HS-27A (cell line): ENCODE results near the gene MIA2.
"Not testable (repeated sequence)": the region's sequence is repeated elsewhere in the genome, so short reads cannot be mapped to it uniquely, and the experiment has no call there.

Source experiments
- DNase-seq: peaks from one replicate; pipeline ENCODE4 v3.0.0-alpha.2; 2012; ENCODE audit warnings: low read depth, missing footprints

MIA2 gene, protein sequence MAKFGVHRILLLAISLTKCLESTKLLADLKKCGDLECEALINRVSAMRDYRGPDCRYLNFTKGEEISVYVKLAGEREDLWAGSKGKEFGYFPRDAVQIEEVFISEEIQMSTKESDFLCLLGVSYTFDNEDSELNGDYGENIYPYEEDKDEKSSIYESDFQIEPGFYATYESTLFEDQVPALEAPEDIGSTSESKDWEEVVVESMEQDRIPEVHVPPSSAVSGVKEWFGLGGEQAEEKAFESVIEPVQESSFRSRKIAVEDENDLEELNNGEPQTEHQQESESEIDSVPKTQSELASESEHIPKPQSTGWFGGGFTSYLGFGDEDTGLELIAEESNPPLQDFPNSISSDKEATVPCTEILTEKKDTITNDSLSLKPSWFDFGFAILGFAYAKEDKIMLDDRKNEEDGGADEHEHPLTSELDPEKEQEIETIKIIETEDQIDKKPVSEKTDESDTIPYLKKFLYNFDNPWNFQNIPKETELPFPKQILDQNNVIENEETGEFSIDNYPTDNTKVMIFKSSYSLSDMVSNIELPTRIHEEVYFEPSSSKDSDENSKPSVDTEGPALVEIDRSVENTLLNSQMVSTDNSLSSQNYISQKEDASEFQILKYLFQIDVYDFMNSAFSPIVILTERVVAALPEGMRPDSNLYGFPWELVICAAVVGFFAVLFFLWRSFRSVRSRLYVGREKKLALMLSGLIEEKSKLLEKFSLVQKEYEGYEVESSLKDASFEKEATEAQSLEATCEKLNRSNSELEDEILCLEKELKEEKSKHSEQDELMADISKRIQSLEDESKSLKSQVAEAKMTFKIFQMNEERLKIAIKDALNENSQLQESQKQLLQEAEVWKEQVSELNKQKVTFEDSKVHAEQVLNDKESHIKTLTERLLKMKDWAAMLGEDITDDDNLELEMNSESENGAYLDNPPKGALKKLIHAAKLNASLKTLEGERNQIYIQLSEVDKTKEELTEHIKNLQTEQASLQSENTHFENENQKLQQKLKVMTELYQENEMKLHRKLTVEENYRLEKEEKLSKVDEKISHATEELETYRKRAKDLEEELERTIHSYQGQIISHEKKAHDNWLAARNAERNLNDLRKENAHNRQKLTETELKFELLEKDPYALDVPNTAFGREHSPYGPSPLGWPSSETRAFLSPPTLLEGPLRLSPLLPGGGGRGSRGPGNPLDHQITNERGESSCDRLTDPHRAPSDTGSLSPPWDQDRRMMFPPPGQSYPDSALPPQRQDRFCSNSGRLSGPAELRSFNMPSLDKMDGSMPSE (N-terminal part only)

DNA sequence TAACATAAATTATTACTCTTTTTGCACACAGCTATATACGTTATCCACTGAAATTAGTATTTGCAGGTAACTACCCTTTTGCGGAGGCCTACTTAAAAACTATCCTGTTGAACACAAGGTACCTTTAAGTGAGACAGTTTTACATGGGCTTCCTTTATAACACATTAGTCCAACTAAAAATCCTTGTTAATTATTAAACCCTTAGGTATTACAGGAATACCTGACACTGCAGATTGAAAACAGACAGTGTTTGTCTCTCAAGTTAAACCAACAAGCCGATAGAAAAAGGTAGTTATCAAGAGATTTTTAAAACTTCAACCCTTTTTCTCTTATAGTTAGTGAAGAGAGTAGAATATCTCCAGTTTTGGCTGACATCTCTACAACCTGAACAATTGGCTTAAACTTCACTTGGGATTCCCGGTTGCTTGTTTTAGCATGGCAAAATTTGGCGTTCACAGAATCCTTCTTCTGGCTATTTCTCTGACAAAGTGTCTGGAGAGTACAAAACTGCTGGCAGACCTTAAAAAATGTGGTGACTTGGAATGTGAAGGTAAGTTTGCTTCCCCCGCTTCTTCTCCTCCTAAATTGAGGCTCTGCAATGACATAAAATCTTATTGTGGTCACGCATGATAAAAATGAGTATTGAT lies at the start of gene MIA2:
Gene MIA2 (plus strand): TSS at position 236 of the 647 bp plus-strand sequence. CDS start 200 bp downstream, at position 436.
- DNase-seq = no peak

DNA sequence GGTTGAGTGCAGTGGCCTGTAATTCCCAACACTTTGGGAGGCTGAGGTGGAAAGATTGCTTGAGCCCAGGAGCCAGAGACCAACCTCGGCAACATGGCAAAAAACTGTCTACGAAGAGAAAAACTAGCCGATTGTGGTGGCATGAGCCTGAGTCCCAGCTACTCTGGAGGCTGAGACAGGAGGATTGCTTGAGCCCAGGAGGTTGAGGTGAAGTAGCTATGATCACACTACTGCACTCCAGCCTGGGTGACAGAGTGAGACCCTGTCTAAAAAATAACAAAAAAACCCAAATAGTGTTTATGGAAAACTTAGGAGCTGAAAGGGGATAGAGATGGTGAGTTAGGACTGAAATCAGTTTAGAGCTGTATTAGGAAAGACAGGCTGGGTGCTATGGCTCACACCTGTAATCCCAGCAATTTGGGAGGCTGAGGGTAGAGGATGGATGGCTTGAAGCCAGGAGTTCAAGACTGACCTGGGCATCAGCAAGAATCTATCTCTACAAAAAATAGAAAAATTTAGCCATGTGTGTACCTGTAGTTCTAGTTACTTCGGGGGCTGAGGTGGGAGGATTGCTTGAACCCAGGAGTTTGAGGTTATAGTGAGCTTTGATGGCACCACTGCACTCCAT lies 49.0 kb upstream of the MIA2 start:
- DNase-seq = no peak

DNA sequence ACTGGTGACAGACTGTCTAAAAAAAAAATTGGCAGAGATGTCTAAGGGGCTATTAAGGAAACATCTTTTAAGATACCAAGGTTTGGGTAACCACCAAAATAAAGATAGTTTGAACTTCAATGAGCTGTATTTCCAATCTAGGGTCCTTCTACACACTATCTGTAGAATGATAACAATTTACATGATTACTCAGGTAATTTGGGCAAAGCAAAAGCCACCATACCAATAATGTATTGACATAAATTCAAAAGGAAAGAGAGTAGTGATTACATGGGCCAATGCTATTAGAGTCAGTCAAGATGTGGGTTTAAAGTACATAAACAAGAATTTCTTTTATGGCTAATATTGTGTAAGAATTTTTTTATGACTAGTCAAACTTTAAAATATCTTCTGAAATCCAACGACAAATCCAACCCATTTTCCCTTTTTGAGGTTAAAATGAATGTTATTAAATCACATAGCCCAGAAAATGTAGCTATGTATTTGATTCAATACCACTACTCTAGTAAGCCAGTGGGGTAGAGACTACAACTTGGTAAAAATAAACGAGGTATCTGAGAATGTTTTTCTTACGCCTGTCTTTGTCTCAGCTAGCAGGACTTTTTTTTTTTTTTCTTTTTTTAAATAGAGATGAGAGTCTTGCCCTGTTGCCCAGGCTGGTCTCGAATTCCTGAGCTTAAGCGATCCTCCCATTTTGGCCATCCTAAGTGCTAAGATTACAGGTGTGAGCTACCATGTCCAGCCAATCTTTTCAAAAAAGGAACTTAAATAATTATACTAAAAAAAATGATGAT lies 48.3 kb upstream of the MIA2 start:
- DNase-seq = no peak

DNA sequence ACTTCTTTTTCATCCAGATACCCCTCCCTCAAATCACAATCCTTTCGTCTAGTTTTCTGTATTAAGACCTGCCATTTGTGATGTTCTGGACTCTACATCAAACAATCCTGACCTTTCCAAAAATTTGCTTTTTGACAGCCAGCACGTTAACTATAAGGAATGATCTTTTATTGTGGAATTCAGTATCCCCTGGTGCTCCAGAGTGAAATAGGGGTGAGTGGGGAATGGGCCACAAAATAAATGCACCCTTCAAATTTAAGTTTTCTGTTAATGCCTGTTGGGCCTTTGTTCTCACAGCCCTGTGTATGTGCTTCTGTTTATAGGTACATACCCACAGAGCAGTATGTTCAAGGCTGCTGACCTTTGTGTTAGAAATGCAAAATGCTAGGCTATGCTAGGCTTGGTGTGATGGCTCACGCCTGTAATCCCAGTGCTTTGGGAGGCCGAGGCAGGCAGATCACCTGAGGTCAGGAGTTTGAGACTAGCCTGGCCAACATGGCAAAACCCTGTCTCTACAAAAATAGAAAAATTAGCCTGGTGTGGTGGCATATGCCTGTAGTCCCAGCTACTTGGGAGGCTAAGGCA lies 46.7 kb upstream of the MIA2 start:
- no peak for DNase-seq

DNA sequence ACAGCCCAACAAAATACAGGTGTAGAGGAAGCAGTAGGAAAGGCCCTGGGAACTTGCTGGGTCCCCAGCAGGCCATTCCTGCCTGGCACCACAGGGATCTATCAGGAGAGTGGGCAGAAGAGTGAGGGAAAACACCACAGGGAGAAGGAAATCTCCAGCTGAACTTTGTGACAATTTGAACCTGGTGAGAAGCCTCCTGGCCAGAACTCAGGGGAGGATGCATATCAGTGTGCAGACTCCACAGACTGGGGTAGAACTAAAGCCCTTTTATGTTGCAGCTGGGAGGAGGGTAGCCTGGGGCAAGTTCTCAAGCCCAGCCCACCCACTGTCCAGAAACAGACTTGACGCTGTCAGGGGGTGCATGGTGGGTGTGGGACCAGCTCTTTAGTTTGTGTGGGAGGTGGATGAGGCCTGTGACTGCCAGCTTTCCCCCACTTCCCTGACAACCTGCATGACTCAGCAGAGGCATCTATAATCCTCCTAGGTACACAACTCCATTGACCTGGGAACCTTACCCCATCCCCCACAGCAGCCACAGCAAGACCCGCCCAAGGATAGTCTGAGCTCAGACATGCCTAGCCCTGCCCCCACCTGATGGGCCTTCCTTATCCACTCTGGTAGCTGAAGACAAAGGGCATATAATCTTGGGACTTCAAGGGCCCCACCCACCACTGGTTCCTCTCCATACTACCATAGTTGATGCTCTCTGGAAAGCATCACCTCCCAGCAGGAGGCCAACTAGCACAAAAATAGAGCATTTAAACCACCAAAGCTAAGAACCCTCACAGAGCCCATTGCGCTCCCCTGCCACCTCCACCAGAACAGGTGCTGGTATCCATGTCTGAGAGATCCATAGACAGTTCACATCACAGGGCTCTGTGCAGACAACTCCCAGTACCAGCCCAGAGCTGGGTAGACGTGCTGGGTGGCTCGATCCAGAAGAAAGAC lies 29.8 kb upstream of the MIA2 start:
- no peak for DNase-seq

DNA sequence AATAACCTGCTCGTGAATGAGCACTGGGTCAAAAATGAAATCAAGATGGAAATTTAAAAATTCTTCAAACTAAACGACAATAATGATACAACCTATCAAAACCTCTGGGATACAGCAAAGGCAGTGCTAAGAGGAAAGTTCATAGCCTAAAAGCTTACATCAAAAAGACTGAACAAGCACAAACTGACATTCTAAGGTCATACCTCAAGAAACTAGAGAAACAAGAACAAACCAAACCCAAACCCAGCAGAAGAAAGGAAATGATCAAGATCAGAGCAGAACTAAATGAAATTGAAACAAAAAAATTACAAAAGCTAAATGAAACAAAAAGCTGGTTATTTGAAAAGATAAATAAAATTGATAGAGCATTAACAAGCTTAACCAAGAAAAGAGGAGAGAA lies 26.3 kb upstream of the MIA2 start:
- DNase-seq = not testable (repeated sequence)

DNA sequence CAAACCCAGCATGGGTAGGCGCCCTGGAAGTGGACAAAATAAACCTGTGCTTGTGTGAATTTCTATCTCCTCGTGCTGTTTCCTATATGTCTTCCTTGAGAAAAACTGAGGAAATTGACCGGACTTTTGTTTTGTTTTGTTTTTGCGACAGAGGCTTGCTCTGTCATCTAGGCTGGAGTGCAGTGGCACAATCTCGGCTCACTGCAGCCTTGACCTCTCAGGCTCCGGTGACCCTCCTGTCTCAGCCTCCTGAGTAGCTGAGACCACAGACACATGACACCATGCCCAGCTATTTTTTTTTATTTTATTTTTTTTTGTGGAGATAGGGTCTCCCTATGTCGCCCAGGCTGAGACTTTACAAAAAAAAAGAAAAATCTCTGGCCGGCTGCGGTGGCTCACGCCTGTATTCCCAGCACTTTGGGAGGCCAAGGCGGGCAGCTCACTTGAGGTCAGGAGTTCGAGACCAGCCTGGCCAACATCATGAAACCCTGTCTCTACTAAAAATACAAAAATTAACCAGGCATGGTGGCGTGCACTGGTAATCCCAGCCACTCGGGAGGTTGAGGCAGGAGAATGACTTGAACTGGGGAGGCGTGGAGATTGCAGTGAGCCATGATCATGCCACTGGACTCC lies 22.5 kb upstream of the MIA2 start:
- no peak for DNase-seq

DNA sequence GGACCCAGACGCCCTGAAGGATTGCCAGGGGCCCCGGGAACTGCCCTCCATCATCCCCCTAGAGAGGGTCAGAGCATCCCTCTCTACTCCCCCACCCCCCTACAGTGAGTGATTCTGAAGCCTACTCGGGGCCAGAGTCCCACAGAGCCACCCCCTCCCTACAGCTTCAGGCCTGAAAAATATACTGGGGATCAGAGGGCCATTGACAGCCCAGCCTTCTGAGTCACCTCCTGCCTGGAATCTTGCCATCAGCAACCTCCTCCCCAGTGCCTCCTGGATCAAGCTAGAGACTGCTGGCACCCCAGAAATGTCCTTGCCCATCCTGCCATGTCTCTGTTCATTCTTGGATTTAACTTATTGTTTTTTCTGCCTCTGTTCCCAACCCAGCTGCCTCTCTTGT lies 21.7 kb upstream of the MIA2 start:
- no peak for DNase-seq

DNA sequence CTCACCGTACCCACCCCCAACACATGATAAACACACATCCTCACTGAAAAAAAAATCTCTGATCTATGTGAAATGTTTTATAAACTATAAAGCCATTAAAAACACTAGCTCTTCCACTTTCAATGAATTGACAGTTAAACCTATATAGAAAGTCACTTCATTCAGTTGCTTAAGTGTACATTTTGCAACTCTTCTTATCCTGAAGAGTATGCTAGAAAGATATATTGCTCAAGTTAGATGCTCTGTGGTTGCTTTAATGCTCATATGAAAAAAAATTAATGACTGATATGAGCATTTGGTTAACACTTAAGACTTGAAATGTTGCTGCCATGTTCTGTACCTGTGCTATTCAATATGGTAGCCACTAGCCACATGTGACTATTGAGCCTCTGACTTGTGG lies 21.0 kb upstream of the MIA2 start:
- no peak for DNase-seq

DNA sequence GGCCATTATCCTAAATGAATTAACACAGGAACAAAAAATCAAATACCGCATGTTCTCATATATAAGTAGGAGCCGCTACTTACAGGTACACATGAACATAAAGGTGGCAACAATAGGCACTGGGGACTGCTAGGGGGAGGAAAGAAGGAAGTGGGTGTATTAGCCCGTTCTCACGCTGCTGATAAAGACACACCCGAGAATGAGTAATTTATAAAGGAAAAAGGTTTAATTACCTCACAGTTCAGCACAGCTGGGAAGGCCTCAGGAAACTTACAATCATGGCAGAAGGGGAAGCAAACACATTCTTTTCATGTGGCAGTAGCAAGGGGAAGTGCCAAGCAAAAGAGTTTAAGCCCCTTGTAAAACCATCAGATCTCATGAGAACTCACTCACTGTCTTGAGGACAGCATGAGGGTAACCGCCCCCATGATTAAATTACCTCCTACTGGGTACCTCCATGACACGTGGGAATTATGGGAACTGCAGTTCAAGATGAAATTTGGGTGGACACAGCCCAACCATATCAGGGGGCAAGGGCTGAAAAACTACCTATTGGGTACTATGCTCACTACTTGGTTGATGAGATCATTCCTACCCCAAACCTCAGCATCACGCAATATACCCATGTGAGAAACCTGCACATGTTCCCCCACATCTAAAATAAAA lies 16.4 kb upstream of the MIA2 start:
- DNase-seq = no peak

DNA sequence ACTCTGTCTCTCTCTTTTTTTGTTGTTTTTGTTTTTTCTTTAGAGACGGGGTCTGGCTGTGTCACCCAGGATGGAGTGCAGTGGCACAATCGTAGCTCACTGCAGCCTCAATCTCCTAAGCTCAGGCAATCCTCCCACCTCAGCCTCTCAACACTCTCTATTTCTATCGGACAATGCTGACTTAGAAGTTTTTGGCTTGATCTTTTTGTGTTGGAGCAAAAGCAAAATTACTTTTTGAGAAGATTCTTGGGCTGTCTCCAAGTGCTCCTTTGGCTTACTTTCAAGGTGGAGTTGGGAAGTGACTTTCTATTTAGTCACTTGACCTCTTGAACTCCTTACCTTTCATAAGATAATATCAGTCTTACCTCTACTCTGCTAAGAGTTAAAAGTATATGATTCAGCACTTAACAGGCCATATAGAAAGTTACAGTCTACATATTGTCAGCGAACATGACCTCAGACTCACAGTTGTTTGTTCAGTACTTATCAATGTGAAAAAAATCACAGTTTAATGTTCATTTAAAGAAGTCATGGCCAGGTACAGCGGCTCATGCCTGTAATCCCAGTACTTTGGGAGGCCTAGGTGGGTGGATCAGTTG lies 15.4 kb upstream of the MIA2 start:
- no peak for DNase-seq

DNA sequence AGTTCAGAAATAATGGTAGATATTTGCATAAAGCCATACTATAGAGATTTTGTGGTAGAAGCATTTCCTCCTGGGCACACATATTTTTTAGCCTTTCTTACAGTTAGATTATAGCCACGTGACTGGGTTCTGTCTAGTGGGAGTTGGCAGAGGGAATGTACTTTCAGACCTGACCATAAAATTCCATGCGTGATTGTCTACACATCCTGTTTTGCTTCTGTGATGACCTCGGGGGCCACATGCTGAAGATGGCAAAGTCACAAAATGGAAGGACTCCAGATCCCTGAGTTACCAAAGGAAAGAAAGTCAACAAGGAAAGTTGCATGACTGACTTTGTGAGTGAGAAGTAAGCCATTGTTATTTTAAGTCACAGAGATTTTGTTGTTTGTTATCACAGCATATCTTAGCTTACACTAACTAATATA lies 14.6 kb upstream of the MIA2 start:
- no peak for DNase-seq

DNA sequence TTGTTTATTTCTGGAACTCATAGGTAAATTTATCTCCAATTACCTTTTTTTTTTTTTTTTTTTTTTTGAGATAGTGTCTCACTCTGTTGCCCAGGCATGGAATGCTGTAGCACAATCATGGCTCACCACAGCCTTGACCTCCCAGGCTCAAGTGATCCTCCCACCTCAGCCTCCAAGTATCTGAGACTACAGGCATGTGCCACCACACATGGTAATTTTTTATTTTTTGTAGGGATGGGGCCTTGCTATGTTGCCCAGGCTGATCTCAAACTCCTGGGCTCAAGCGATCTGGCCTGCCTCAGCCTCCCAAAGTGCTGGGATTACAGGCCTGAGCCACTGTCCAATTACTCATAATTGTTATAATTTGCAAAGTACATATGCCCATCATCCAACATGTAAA lies 13.2 kb upstream of the MIA2 start:
- not testable (repeated sequence) for DNase-seq

DNA sequence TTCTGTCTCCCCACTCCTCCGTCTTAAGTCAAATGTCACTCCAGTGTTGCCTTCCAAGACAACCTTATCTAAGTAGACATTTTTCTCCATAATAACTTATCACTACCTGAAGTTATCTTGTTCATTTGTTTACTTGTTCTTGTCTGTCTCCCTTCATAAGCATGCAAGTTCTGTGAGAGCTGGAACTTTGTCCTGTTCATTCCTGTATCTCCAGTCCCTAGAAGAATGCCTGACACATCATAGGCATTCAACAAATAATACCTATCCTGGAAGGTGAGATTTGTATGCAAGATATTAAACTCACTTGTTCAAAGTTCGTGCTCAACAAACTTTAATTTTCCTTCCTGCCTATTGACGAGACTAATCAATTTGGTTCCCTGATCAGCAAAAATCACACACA lies 5.7 kb upstream of the MIA2 start:
- DNase-seq = no peak

DNA sequence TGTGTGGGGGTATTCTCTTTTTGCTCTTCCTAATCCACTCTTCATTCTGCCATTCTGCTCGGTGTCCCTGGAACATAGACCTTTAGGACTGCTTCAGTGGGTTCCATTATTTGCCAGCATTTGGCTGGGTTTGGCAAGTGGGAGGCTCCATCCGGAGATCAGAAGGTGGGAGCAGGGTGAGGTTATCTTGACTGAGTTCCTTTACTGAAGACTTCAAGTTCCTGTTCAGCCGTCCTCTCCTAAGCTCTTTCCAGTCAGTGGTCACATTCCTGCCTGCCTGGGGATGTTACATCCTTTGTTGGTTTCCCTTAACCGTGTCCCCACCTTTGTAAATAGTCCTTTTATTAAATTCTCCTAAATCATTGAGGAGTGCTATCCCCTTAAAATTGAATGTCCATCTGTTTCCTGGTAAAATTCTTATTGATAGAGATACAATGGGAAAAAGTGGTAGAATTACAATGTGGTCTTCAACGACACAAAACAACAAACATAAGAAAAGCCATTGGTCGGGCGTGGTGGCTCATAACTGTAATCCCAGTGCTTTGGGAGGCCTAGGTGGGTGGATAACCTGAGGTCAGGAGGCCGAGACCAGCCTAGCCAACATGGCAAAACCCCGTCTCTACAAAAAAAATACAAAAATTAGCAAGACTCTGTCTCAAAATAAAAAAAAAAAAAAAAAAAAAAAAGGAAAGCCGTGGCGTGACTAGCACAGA lies 5.0 kb upstream of the MIA2 start:
- DNase-seq = no peak

DNA sequence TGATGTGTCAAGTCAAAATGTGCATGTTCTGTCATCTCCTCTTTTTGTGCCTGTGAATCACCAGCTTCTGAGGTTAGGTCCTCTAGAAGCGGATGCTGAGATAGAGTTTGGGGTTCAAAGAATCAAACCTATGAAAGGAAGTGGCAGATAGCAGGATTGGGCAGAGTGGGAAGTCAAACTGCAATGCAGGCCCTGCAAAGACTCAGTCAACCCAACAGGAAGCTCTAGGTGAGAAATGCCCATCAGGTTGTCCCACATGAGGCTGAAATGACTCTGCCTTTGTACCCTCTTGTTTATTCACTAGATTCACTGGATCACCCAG lies 4.5 kb upstream of the MIA2 start:
- no peak for DNase-seq

DNA sequence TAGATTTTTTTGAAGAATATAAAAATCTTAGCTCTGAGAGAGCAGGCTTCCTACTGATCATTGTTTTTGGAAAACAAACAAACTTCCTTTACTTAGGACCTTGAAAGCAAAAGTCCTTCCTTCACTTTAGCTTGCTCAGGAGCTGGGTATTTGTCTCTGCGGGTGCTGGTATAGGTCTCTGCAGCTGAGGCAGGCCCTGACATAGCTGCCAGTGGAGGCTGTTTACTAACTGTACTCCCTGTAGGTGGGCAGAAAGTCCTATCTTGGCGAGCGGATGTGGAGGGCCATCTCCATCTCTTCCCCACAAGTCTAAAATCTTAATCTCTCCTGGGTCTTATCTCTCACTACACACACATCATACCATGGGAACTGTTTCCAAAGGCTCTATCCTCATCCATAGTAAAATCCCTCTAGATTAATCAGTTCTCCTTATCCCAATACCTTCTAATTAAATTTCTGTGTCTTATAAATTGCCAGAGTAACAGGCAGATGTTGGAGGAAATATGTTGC lies 4.1 kb upstream of the MIA2 start:
- no peak for DNase-seq
